Sciatic nerve (tissue), 2 donors: ENCODE results near the gene CEP104. TPM values are rescaled to one million over a fixed set of nuclear protein-coding genes. Genes with fewer than 3 reads are reported as not detected.

Experiments
- ATAC-seq: fragments of 200-7000 bp; cut with Tn5 transposase; one replicate; pipeline ENCODE4 v1.9.1; 2020; ENCODE audit warnings: mild to moderate bottlenecking, moderate library complexity
- DNase-seq: peaks from one replicate; pipeline ENCODE4 v3.0.0-alpha.2; 2020; ENCODE audit warnings: low spot score
- intact Hi-C: fragments of 100-400 bp; cut with DNase I; formaldehyde crosslinking; loops from one replicate; pipeline ENCODE4 v1.14.2; 2022
- total RNA-seq: library from RNA; stranded (reverse); fragmentation: NEBNext Ultra II Directional; extraction: Animal tissue kit (Norgen Biotek cat#: 25700); gene quantifications from one replicate; pipeline ENCODE4 v1.2.1, GENCODE V29; 2021
- donor health status: DM: no; HTN: no; CAD: no.
- donor health status: DM: no; HTN: no; CAD: no.

CEP104 gene
- total RNA-seq, 1 donor from 2014 or later: 53.9 TPM

- intact Hi-C loops: no loop called here
- ATAC-seq (no peak), DNase-seq (no peak)
Observed at GRCh38 chr1:3773572-3774275, 83.3 kb downstream of the CEP104 start.

GRCh38 chr1:3772715-3773571 lies 84.1 kb downstream of the CEP104 start, which contains the start of gene SMIM1:
Gene SMIM1, plus strand, starts transcription at chr1:3772749. Its CDS starts 2,625 bp downstream, at chr1:3775374.
- peak; percentile 1 for ATAC-seq
- DNase-seq: no peak
- intact Hi-C loops: no loop called here

GRCh38 chr1:3772027-3772714 lies 84.8 kb downstream of the CEP104 start:
- intact Hi-C loops: no loop called here
- ATAC-seq: peak; percentile 84
- DNase-seq: peak; percentile 95

GRCh38 chr1:3771108-3772026 lies 85.6 kb downstream of the CEP104 start:
- intact Hi-C loops: no loop called here
- no peak for ATAC-seq
- no peak for DNase-seq

- intact Hi-C loops: no loop called here
- no peak for DNase-seq
- ATAC-seq: no peak
Observed at GRCh38 chr1:3770047-3770765, 86.8 kb downstream of the CEP104 start.

- intact Hi-C loops: no loop called here
- DNase-seq (no peak), ATAC-seq (no peak)
Observed at GRCh38 chr1:3768811-3769390, 88.1 kb downstream of the CEP104 start.

GRCh38 chr1:3767328-3767925 lies 89.6 kb downstream of the CEP104 start:
- DNase-seq (no peak), ATAC-seq (no peak)
- intact Hi-C loops: no loop called here

- intact Hi-C loops: no loop called here
- DNase-seq (no peak), ATAC-seq (no peak)
Observed at GRCh38 chr1:3763351-3764125, 93.5 kb downstream of the CEP104 start.

- intact Hi-C loops: no loop called here
- ATAC-seq: no peak
Observed at GRCh38 chr1:3762873-3763228, 94.2 kb downstream of the CEP104 start.

GRCh38 chr1:3762151-3762872 lies 94.7 kb downstream of the CEP104 start:
- intact Hi-C loops: no loop called here
- no peak for DNase-seq
- ATAC-seq: no peak

More at GRCh38 chr1:3762873-3763228, 94.2 kb downstream of the CEP104 start:
- no peak for DNase-seq

Other genes with a start within 250 kb of the CEP104 start
- 35.4 TPM for gene MEGF6, start 245.7 kb downstream of the CEP104 start, total RNA-seq
- 35.4 TPM for gene TPRG1L, start 232.2 kb downstream of the CEP104 start, total RNA-seq
- gene WRAP73, start 207.1 kb downstream of the CEP104 start, total RNA-seq: 18.9 TPM
- gene TP73, start 204.7 kb downstream of the CEP104 start, total RNA-seq: not detected
- gene CCDC27, start 104.8 kb downstream of the CEP104 start, total RNA-seq: not detected
- gene SMIM1, start 84.5 kb downstream of the CEP104 start, total RNA-seq: 9.2 TPM
- 32.5 TPM for gene LRRC47, start 60.7 kb downstream of the CEP104 start, total RNA-seq
- 9.3 TPM for gene DFFB, start 265 bp upstream of the CEP104 start, total RNA-seq
- 18.6 TPM for gene C1orf174, start 43.1 kb upstream of the CEP104 start, total RNA-seq